HepG2 (cell line): Measurements from ENCODE around the gene CPS1. TPM values are rescaled to one million over a fixed set of nuclear protein-coding genes. Genes with fewer than 3 reads are reported as not detected.

ENCODE experiments used
- ATAC-seq: fragments of 200-7000 bp; cut with Tn5 transposase; 3 replicates; pipeline ENCODE4 v1.9.1; 2020; ENCODE audit warnings: mild to moderate bottlenecking, moderate library complexity
- BruUV-seq: library from RNA; stranded (reverse); fragments of 400-500 nt; replicated peaks from 2 replicates; lab custom pipeline; 2021; lab: Mats Ljungman, UMichigan
- CTCF ChIA-PET: fragments of 300-600 bp; formaldehyde crosslinking; extraction: SDS; loops from one replicate; lab custom pipeline; 2021; ENCODE audit warnings: low total read pairs, inconsistent platforms, low intra/inter-chr PET ratio; lab: Yijun Ruan, JAX
- POLR2A ChIA-PET: fragments of 350-600 bp; sonication (Branson Sonifier 250); formaldehyde crosslinking; loops from one replicate; lab custom pipeline; 2020; ENCODE audit warnings: antibody characterized with exemption, inconsistent platforms; lab: Yijun Ruan, JAX
- DNase-seq: peaks from one replicate; pipeline ENCODE4 v3.0.0-alpha.2; 2015; ENCODE audit warnings: low spot score
- FAIRE-seq: peaks from 3 replicates; lab custom pipeline; 2011; peaks lifted over from hg19 to GRCh38; lab: Jason Lieb, UNC
- H2AFZ ChIP-seq: one replicate; pipeline ENCODE4 v1.6.1; 2011; ENCODE audit warnings: low read length, inconsistent platforms
- H3K27ac ChIP-seq: fragments of 300-600 bp; 3 replicates; pipeline ENCODE4 v1.8.0; 2011; ENCODE audit warnings: mixed run types, mild to moderate bottlenecking, mixed read lengths, low read length, inconsistent platforms; ENCODE audit not compliant: insufficient read depth; ENCODE audit errors: extremely low read length
- H3K27me3 ChIP-seq, 2 experiments: fragments of 200-600 bp in 1 of 2; 2 replicates in 1 of 2; 3 replicates in 1 of 2; pipeline versions ENCODE4 v1.6.0 to v1.8.0; 2011; ENCODE audit warnings: low read length in 2 of 2, mild to moderate bottlenecking in 2 of 2, moderate library complexity in 2 of 2, inconsistent platforms in 1 of 2; ENCODE audit not compliant: insufficient read depth in 2 of 2, control insufficient read depth in 1 of 2
- H3K36me3 ChIP-seq, 2 experiments: fragments of 200-600 bp in 1 of 2; replicated peaks in 1 of 2; 2 replicates in 1 of 2; 3 replicates in 1 of 2; pipeline versions ENCODE4 v1.5.1 to v1.8.0; 2011; ENCODE audit warnings: low read length in 2 of 2, inconsistent platforms in 1 of 2; ENCODE audit not compliant: insufficient read depth in 2 of 2, control insufficient read depth in 1 of 2
- H3K4me1 ChIP-seq: 2 replicates; pipeline ENCODE4 v1.5.1; 2012; ENCODE audit warnings: low read length, inconsistent platforms; ENCODE audit not compliant: insufficient read depth
- H3K4me2 ChIP-seq: 2 replicates; pipeline ENCODE4 v1.6.0; 2011; ENCODE audit warnings: low read depth, low read length, inconsistent platforms
- H3K4me3 ChIP-seq, 3 experiments: fragments of 200-600 bp in 1 of 3; sonication (generic), shearing (Covaris generic) in 1 of 3; replicated peaks in 1 of 3; 2 replicates each; pipeline ENCODE4 v1.5.1; 2011 to 2016; ENCODE audit warnings: low read length in 3 of 3, inconsistent platforms in 2 of 3, low read depth in 2 of 3, mild to moderate bottlenecking in 2 of 3, control low read depth in 1 of 3, mixed read lengths in 1 of 3; ENCODE audit not compliant: insufficient read depth in 1 of 3
- H3K79me2 ChIP-seq: one replicate; pipeline ENCODE4 v1.6.1; 2011; ENCODE audit warnings: low read length, inconsistent platforms; ENCODE audit not compliant: insufficient read depth
- H3K9ac ChIP-seq: 2 replicates; pipeline ENCODE4 v1.6.0; 2011; ENCODE audit warnings: mild to moderate bottlenecking, low read depth, low read length, inconsistent platforms; ENCODE audit not compliant: insufficient read depth
- H3K9me3 ChIP-seq: 2 replicates; pipeline ENCODE4 v1.5.1; 2012; ENCODE audit warnings: mild to moderate bottlenecking, low read length
- H4K20me1 ChIP-seq: 2 replicates; pipeline ENCODE4 v1.6.0; 2011; ENCODE audit warnings: inconsistent platforms, mild to moderate bottlenecking, low read length, moderate library complexity; ENCODE audit not compliant: insufficient read depth
- AKAP8 ChIP-seq: sonication (generic); formaldehyde crosslinking; IDR thresholded peaks from 2 replicates; pipeline ENCODE4 v1.5.1; 2020; ENCODE audit warnings: mild to moderate bottlenecking, missing genetic modification reagents
- ATAD3A ChIP-seq: sonication (generic); formaldehyde crosslinking; IDR thresholded peaks from 2 replicates; pipeline ENCODE4 v1.4.0; 2020; ENCODE audit warnings: missing genetic modification reagents
- CENPBD1 ChIP-seq: sonication (generic); formaldehyde crosslinking; IDR thresholded peaks from 2 replicates; pipeline ENCODE4 v1.8.0; 2022; ENCODE audit warnings: missing genetic modification reagents, low read depth, mild to moderate bottlenecking, borderline replicate concordance
- ETS1 ChIP-seq: sonication (generic); formaldehyde crosslinking; IDR thresholded peaks from 2 replicates; pipeline ENCODE4 v1.4.0; 2020; ENCODE audit warnings: missing genetic modification reagents
- HNRNPLL ChIP-seq: fragments of 200-400 bp; formaldehyde crosslinking; IDR thresholded peaks from 2 replicates; pipeline ENCODE4 v1.6.1; 2017; ENCODE audit warnings: mild to moderate bottlenecking, low read depth, low read length; ENCODE audit not compliant: poor library complexity, severe bottlenecking
- KLF6 ChIP-seq: IDR thresholded peaks from 2 replicates; pipeline ENCODE4 v1.8.0; 2016; ENCODE audit warnings: missing biosample characterization, missing genetic modification reagents
- MAFG ChIP-seq: sonication (generic); formaldehyde crosslinking; IDR thresholded peaks from 2 replicates; pipeline ENCODE4 v1.5.1; 2020; ENCODE audit warnings: mild to moderate bottlenecking, missing genetic modification reagents
- NR2F6 ChIP-seq, 2 experiments: IDR thresholded peaks; 2 replicates each; pipeline ENCODE4 v1.6.1; 2016; ENCODE audit warnings: antibody characterized with exemption in 1 of 2, mild to moderate bottlenecking in 1 of 2
- SATB2 ChIP-seq: sonication (generic); formaldehyde crosslinking; IDR thresholded peaks from 2 replicates; pipeline ENCODE4 v1.5.0; 2020; ENCODE audit warnings: missing genetic modification reagents
- TAF1 ChIP-seq: sonication (generic); formaldehyde crosslinking; IDR thresholded peaks from 2 replicates; pipeline ENCODE4 v1.4.0; 2020; ENCODE audit warnings: missing genetic modification reagents
- TERF1 ChIP-seq: sonication (generic); formaldehyde crosslinking; IDR thresholded peaks from 2 replicates; pipeline ENCODE4 v1.8.0; 2022; ENCODE audit warnings: mild to moderate bottlenecking, missing genetic modification reagents, moderate library complexity
- ZNF34 ChIP-seq: sonication (generic); formaldehyde crosslinking; IDR thresholded peaks from 2 replicates; pipeline ENCODE4 v1.4.0; 2020; ENCODE audit warnings: mild to moderate bottlenecking, missing genetic modification reagents, borderline replicate concordance
- ZNF570 ChIP-seq: sonication (generic); formaldehyde crosslinking; IDR thresholded peaks from 2 replicates; pipeline ENCODE4 v1.4.0; 2020; ENCODE audit warnings: mild to moderate bottlenecking, missing genetic modification reagents, borderline replicate concordance
- ZNF7 ChIP-seq: IDR thresholded peaks from 2 replicates; pipeline ENCODE4 v1.6.1; 2016; ENCODE audit warnings: missing biosample characterization, missing genetic modification reagents
- ZNF720 ChIP-seq: sonication (generic); formaldehyde crosslinking; IDR thresholded peaks from 2 replicates; pipeline ENCODE4 v1.4.0; 2020; ENCODE audit warnings: missing genetic modification reagents
- ZNF839 ChIP-seq: sonication (generic); formaldehyde crosslinking; IDR thresholded peaks from 2 replicates; pipeline ENCODE4 v1.4.0; 2020; ENCODE audit warnings: missing genetic modification reagents, mild to moderate bottlenecking, borderline replicate concordance
- in situ Hi-C: cut with HindIII; loops from 2 replicates; pipeline ENCODE4 v1.10.0; 2017; ENCODE audit warnings: low pct_unique_long_range_greater_than_20kb; ENCODE audit not compliant: extremely low pct_ligation_motif_present
- intact Hi-C: fragments of 100-400 bp; cut with micrococcal nuclease; formaldehyde crosslinking; loops from one replicate; pipeline ENCODE4 v1.10.0; 2022; ENCODE audit not compliant: unreplicated experiment
- polyA plus RNA-seq, 8 experiments: library from polyadenylated mRNA; depleted of rRNA in 3 of 8; stranded (reverse) in 7 of 8; unstranded in 1 of 8; fragments of >200 nt; fragmentation: Illumina TruSeq in 4 of 8; extraction: Trizol in 4 of 8; gene quantifications; 2 replicates each; pipeline versions ENCODE4 v1.2.1 to v1.2.3, GENCODE V29; 2011 to 2016; ENCODE audit warnings: low read depth in 4 of 8, missing spikeins in 1 of 8, mixed read lengths in 1 of 8; ENCODE audit not compliant: insufficient read depth in 1 of 8
- total RNA-seq, 5 experiments: library from RNA; depleted of rRNA; stranded (reverse); fragments of >200 nt; fragmentation: Illumina TruSeq; extraction: Trizol; gene quantifications; 2 replicates each; pipeline ENCODE4 v1.2.3, GENCODE V29; 2016; ENCODE audit warnings: low read depth in 1 of 5

The CPS1 gene
- total and polyA plus RNA-seq, 2 of the 13 experiments (the other 11 are each of a cell fraction or from before 2014, with no cell fraction given) = 24.4 to 51.7 TPM

GRCh38 chr2:210586381-210586780, 30.0 kb downstream of the CPS1 start:
- H3K9ac ChIP-seq = no peak overlapping the region
- no peaks in the 10 kb centered on the region for H4K20me1 ChIP-seq
- H3K27me3 ChIP-seq = no peaks in the 10 kb centered on the region
- CTCF ChIA-PET = no interaction called here
- FAIRE-seq = no peak
- no peak for DNase-seq
- H3K79me2 ChIP-seq = no peaks in the 10 kb centered on the region
- no peak overlapping the region for H3K27ac ChIP-seq
- H2AFZ ChIP-seq = no peak overlapping the region
- intact Hi-C loops (no loop called here), in situ Hi-C loops (no loop called here)
- no peaks in the 10 kb centered on the region; a peak in 1 of 5 replicates for H3K36me3 ChIP-seq
- H3K4me2 ChIP-seq = no peak overlapping the region
- no peak overlapping the region for H3K4me3 ChIP-seq
- BruUV-seq = no TSS peak
- peaks cover 8% of the 10 kb centered on the region for H3K4me1 ChIP-seq
- TF ChIP-seq TAF1 = no peak
- TF ChIP-seq TERF1 (CRISPR knock-in tag) = no peak
- no peak for TF ChIP-seq NR2F6 (IDR thresholded peaks at IDR 0.05)
- no peak for TF ChIP-seq NR2F6 (CRISPR knock-in tag; IDR thresholded peaks at IDR 0.05)
- TF ChIP-seq ZNF7 (CRISPR knock-in tag) = no peak
- no peak for TF ChIP-seq ZNF839
- TF ChIP-seq MAFG (CRISPR knock-in tag) = no peak
- no peak for TF ChIP-seq AKAP8
- TF ChIP-seq ETS1 (CRISPR knock-in tag) = no peak
- TF ChIP-seq ZNF570 (CRISPR knock-in tag) = no peak
- TF ChIP-seq HNRNPLL = no peak
- TF ChIP-seq ZNF34 (CRISPR knock-in tag) = no peak
- TF ChIP-seq KLF6 = no peak
- no peak for TF ChIP-seq SATB2 (CRISPR knock-in tag)
- TF ChIP-seq ATAD3A (CRISPR knock-in tag) = no peak
- no peak for TF ChIP-seq ZNF720 (CRISPR knock-in tag)
- TF ChIP-seq CENPBD1 (CRISPR knock-in tag) = no peak
- POLR2A ChIA-PET = no interaction called here
- no peak for ATAC-seq
- H3K9me3 ChIP-seq = no peaks in the 10 kb centered on the region
